HUES64 (cell line): ENCODE results near the gene TXNDC2.

Experiments used
- H3K27ac ChIP-seq: 2 replicates; pipeline ENCODE4 v1.7.0; 2013; ENCODE audit warnings: low read depth, low read length, inconsistent platforms
- H3K27me3 ChIP-seq: 2 replicates; pipeline ENCODE4 v1.6.1; 2013; ENCODE audit warnings: mild to moderate bottlenecking, low read length; ENCODE audit not compliant: insufficient read depth
- H3K36me3 ChIP-seq: 2 replicates; pipeline ENCODE4 v1.6.1; 2013; ENCODE audit warnings: mild to moderate bottlenecking, low read length; ENCODE audit not compliant: insufficient read depth
- H3K4me1 ChIP-seq: 2 replicates; pipeline ENCODE4 v1.6.1; 2013; ENCODE audit warnings: mild to moderate bottlenecking, low read length, moderate library complexity; ENCODE audit not compliant: insufficient read depth
- H3K4me3 ChIP-seq: 2 replicates; pipeline ENCODE4 v1.5.1; 2013; ENCODE audit warnings: mild to moderate bottlenecking, low read length, moderate library complexity
- H3K9ac ChIP-seq: 2 replicates; pipeline ENCODE4 v1.6.1; 2013; ENCODE audit warnings: mild to moderate bottlenecking, low read depth, low read length
- H3K9me3 ChIP-seq: 2 replicates; pipeline ENCODE4 v1.6.1; 2013; ENCODE audit warnings: low read depth, low read length; ENCODE audit not compliant: insufficient read depth
- WGBS: fragments of 150-250, 120-280 bp; methylation state at CpG from one replicate; pipeline ENCODE4 v1.1.7; 2013; ENCODE audit warnings: missing lambda C conversion rate; 5-methylcytosine and 5-hydroxymethylcytosine counted together

The TXNDC2 gene

DNA sequence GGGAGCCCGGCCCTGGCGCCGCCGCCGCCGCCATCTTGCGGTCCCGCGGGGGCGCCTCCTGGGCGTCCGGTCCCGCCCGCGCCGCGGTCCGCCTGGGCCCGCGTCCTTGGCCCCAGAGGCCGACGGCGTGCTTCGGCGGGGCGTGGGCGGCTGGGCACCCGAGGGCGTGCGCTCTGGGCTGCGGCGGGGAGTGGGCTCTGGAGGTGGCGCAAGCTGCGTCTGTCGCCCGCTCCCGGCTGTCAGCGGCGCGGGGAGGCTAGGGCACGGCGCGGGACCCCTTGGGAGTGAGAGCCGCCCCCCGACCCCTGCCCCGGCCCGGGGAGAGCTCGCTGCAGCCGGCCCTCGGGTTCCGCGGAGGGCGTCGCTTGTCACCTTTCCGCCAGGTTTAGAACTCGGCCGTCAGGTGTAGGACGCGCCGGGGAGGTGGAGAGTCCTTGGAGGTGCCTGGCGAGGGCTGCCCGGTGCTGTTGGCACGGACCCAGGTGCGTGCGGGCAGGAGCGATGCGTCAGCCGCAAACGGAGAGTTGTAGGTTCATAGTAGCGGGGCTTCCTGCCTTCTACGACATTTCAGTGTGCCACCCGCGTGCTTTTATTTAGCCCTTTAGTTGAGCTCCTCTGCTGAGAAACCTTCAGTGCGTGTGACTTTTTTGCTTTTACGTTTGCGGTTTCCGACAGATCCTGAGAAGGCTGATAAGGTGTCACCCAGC is 29.0 kb downstream of the TXNDC2 start:
- H3K27me3 ChIP-seq: no peaks in the 10 kb centered on the region
- peaks cover 40% of the 10 kb centered on the region for H3K4me1 ChIP-seq
- WGBS: under 1% methylated on average over 77 of the region's 77 CpGs
- no peaks in the 10 kb centered on the region for H3K36me3 ChIP-seq
- H3K4me3 ChIP-seq: peak overlapping the region; percentile 97
- H3K9ac ChIP-seq: peak overlapping the region; percentile 78
- peak overlapping the region; percentile 60; the same call in 1 of the 2 replicates for H3K27ac ChIP-seq
- H3K9me3 ChIP-seq: no peaks in the 10 kb centered on the region

DNA sequence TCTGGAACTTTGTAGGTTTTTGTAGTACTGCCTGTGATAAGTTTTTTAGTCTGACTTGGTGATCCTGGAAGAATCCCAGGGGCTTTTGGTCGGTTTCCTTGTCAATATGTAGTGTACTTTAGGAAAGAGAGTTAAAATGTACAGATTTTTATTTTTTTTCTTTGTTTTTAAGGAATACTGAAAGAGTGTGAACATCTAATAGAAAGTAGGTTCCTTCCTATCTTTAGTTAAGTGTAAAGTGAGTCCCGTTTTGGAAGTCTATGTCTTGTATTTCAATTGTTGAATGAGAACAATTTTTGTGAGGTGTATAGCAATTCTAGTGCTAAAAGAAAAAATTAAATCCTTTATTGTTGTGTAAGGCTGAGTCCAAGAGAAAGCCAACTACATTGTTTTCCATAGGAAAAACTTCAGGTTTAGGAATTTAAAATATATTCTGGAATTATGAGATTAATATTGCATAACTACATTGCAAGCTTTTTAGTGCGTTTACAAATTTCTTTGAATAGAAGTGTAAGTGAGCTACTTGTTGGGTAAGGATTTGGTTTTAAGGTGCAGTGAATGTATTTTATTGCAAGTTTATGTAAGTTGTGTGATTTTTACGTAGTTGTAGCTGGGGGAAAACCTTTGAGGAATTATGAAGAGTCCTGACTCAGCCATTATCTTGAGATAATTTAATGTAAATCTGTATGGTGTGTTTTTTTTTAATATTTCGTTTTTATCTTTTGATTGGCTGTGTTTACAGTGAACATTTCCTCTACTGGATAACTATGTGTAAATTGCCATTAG is 29.7 kb downstream of the TXNDC2 start:
- Histone ChIP-seq H3K36me3 (no peaks in the 10 kb centered on the region), H3K27me3 (no peaks in the 10 kb centered on the region), H3K27ac (no peak overlapping the region), H3K4me3 (peak overlapping the region; percentile 97), H3K9ac (peak overlapping the region; percentile 78), H3K4me1 (peaks cover 43% of the 10 kb centered on the region), H3K9me3 (no peaks in the 10 kb centered on the region)
- 28% methylated on average over 5 of the region's 5 CpGs for WGBS

DNA sequence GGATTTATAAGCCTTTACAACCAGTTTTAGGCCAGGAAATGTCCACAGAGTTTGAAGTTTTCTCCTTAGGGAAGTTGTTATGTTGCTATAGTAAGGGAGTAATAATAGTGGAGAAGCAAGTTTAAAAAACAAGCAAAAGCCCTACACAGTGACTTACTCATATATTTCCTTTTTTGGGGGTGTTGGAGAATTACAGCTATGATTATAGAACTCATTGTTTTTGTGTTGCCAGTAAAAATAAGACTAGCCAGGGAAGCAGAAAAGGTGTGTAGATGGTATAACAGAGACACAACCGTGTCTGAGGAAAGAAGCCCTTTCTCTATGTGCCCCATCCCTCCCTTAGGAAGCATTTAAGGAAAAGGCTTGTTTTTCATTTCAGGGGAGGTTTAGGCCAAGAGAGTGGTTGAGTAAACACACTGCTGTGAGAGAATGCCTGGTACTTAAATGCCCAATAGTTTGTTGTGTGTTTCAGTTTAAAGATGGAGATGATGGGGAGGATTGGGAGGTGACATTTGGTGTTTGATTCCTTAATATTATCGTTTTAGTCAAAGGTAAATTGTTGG is 30.4 kb downstream of the TXNDC2 start:
- WGBS: 23% methylated on average over 2 of the region's 2 CpGs
- H3K9me3 ChIP-seq: no peaks in the 10 kb centered on the region
- no peak overlapping the region for H3K9ac ChIP-seq
- H3K27ac ChIP-seq: no peak overlapping the region
- no peaks in the 10 kb centered on the region for H3K36me3 ChIP-seq
- peaks cover 49% of the 10 kb centered on the region for H3K4me1 ChIP-seq
- H3K4me3 ChIP-seq: peak overlapping the region; percentile 97
- H3K27me3 ChIP-seq: no peaks in the 10 kb centered on the region

DNA sequence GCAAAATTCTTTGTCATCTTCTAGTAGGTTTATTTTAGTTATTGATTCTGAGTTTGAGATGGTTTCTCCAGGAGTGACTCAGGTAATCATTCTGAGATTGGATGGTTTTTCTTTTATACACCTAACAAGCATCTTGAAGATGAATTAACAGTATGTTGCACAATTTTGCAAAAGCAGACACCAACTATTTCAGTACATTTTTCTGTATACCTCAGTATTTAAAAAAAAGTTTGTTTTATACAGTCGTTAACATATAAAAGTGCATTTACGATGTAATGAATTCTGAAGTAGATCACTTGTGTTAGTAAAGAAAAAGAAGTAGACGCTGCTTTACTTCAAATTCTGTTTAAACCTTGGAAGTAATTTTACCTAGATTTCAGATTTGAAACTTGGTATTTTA is 31.0 kb downstream of the TXNDC2 start:
- no peaks in the 10 kb centered on the region for H3K9me3 ChIP-seq
- no peak overlapping the region for H3K9ac ChIP-seq
- no peak overlapping the region for H3K27ac ChIP-seq
- H3K27me3 ChIP-seq: no peaks in the 10 kb centered on the region
- no peaks in the 10 kb centered on the region for H3K36me3 ChIP-seq
- no peak overlapping the region for H3K4me3 ChIP-seq
- H3K4me1 ChIP-seq: peaks cover 49% of the 10 kb centered on the region
- WGBS: 94% methylated on average over 3 of the region's 3 CpGs

DNA sequence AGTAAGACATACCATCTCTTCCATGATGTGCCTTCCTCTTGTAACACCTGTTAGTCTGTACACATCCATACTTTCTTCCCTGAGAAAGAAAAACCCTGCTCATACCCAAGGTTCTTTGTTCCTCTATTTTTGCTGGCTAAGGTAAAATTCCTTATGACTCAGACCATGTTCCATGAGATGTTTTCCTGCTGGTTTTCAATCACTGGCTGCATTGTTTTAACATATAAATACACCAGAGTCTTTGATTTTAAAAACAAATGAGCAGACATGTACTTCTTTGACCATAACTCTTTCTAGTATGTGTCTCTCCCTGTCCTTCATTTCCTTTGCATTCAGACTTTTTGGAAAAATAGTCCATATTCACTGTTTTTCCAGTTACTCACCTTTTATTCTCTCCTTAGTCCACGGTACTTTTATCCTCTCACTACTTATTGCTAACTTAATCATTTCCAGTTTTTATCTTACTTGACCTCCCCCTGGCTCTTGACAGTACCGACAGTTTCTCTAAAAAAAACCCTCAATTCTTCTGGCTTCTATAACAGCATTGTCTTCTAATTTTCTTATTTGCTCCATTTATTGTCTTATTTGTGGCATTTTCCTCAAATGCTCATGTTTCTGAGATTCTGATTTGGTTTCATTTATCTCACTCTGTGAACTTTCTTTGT is 32.4 kb downstream of the TXNDC2 start:
- Histone ChIP-seq H3K9me3 (no peaks in the 10 kb centered on the region), H3K36me3 (no peaks in the 10 kb centered on the region), H3K9ac (peak overlapping the region; percentile 8; the same call in 1 of the 2 replicates), H3K27me3 (no peaks in the 10 kb centered on the region), H3K4me1 (peaks cover 57% of the 10 kb centered on the region), H3K4me3 (peak overlapping the region; percentile 13), H3K27ac (peak overlapping the region; percentile 57)
- WGBS: 55% methylated on average over 2 of the region's 2 CpGs

DNA sequence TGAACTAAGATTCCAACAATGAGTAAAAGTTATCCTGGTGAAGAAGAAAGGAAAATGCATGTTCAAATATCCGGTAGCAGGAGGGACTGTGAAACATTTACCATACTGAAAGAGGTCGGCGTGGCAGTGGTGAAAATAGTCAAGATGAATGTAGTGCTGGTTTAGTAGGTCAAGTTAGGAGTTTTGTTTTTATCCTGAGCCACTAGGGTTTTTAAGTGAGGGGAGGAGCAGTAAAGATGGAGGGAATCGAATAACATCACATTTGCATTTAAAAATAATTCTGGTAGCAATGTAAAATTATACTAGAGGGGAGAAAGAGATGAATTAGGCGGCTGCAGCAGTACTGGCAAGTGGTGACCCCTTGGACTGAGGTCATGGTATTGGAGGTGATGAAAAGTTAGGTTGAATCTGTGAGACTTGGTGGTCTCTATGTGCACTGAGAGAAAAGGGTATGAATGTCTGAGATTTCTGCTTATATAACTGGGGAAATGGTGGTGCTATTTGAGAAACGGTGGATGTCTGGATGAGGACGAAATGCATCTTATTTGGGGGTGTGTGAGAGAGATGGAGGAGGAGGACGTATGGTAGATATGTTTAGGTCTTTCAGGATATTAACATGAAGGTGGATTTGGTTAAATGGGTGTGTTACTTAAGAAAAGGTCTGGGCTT is 33.9 kb downstream of the TXNDC2 start:
- Histone ChIP-seq H3K4me1 (peaks cover 63% of the 10 kb centered on the region), H3K27ac (no peak overlapping the region), H3K4me3 (no peak overlapping the region), H3K27me3 (no peaks in the 10 kb centered on the region), H3K9me3 (no peaks in the 10 kb centered on the region), H3K36me3 (no peaks in the 10 kb centered on the region), H3K9ac (no peak overlapping the region)
- WGBS: 85% methylated on average over 7 of the region's 8 CpGs

DNA sequence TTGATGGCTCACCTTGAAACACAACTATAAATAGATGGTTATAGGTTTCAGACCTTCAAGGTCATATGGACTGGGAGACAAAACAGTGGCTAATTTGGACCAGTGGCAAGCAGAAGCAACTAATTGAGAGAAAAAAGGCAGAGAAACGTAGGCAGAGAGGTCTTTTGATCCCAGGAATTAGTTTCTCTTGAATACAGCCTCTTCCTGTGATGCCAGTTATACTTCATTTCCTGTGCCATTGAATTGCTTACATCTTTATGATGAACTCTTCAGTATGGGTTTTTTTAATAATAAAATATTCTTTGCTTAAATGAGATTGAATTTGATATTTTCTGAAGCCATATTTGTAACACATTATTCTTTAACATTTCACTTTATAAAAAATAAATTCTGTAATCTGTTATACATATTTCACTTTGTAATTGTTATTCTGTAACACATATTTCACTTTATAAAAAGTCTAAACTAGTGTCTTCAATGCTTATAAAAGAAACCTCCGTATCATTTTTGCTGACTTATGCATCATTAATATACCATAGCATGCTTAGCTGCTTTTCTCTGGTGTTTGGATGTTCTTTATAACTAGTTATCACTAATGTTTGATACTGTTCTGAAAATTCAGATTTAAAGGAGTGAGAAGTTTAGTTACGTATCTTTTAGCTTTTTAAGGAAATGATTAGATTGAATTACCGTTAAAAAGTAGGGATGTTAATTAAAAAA is 37.0 kb downstream of the TXNDC2 start:
- peaks cover 61% of the 10 kb centered on the region for H3K4me1 ChIP-seq
- WGBS: 83% methylated on average over 3 of the region's 4 CpGs
- no peak overlapping the region for H3K4me3 ChIP-seq
- no peaks in the 10 kb centered on the region for H3K27me3 ChIP-seq
- H3K9me3 ChIP-seq: no peaks in the 10 kb centered on the region
- no peak overlapping the region for H3K9ac ChIP-seq
- no peak overlapping the region for H3K27ac ChIP-seq
- no peaks in the 10 kb centered on the region for H3K36me3 ChIP-seq

DNA sequence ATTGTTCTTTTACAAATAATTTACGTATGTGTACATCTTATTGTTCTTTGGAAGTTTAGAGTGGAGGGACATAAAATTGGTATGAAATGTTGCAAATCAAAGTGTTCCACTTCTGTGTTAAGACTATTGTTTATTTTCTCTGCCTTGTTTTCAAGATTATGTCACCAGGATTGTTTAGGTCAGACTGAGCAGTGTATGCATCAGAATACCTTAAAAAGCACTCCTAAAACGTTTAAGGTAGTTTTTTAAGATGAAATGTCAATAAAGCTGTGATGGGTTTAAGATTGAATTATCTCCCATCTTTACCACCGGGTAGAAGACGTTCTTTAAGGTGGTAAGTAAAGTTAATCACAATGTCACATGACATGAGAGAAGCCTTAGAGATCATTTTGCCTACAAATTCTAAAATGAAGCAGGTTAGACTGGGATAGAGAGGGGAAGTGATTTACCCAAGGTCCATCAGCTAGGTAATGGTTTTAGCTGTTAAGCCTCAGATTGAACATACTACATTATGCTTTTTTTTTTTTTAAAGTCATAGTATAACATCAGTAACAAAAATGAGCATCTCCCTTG is 38.7 kb downstream of the TXNDC2 start:
- Histone ChIP-seq H3K36me3 (no peaks in the 10 kb centered on the region), H3K4me1 (peaks cover 62% of the 10 kb centered on the region), H3K9ac (no peak overlapping the region), H3K27me3 (no peaks in the 10 kb centered on the region), H3K27ac (no peak overlapping the region), H3K4me3 (no peak overlapping the region), H3K9me3 (no peaks in the 10 kb centered on the region)
- WGBS: 70% methylated on average over 4 of the region's 4 CpGs

DNA sequence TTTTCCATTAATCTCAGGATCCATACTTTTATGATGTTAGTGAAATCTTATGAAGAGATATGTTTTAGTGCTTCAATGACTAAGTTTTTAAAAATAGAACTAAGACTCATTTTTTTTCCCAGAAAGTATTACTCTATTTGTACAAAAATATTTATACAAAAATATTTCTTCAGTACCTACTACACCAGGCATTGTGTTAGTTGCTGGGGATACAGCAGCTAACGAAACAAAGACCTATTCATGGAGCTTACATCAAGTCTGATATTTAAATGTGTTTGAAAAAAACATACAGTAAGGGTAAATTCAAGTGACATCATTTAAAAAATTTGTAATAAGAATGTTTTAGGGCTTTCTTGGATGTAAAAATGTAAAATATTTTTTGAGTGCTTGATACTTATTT is 39.6 kb downstream of the TXNDC2 start:
- no peaks in the 10 kb centered on the region for H3K9me3 ChIP-seq
- no peak overlapping the region for H3K4me3 ChIP-seq
- WGBS: 86% methylated on average over 1 of the region's 1 CpG
- H3K9ac ChIP-seq: no peak overlapping the region
- no peak overlapping the region for H3K27ac ChIP-seq
- peaks cover 62% of the 10 kb centered on the region for H3K4me1 ChIP-seq
- H3K36me3 ChIP-seq: no peaks in the 10 kb centered on the region
- no peaks in the 10 kb centered on the region for H3K27me3 ChIP-seq

DNA sequence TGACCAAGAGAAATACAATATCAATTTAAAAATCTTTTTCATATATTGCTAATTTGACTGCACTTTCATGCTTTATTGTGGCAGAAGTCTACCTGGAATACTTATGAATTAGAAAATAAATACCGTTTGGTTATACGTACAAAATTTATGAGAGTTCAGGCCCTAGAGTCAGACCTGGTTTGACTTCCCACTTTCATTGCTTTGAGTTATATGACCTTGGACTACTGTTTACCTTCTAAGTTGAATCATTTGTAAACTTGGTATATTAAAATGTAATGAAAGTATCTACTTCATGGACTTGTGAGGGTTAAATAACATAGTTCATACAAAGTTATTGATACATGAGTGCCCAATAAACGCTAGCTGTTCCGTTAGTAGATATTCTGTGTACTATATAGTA is 40.0 kb downstream of the TXNDC2 start:
- no peak overlapping the region for H3K27ac ChIP-seq
- no peaks in the 10 kb centered on the region for H3K9me3 ChIP-seq
- WGBS: 92% methylated on average over 2 of the region's 4 CpGs
- no peaks in the 10 kb centered on the region for H3K27me3 ChIP-seq
- H3K9ac ChIP-seq: no peak overlapping the region
- H3K4me3 ChIP-seq: no peak overlapping the region
- peaks cover 59% of the 10 kb centered on the region for H3K4me1 ChIP-seq
- H3K36me3 ChIP-seq: no peaks in the 10 kb centered on the region
